Natural killer cell treated with Interleukin-12 subunit alpha and Interleukin-12 subunit beta and Interleukin-15 and Interleukin-18, amount 100 ng/mL, for 72 hours (primary cell): ENCODE data around the gene ZNF296. TPM values are rescaled to one million over a fixed set of nuclear protein-coding genes. Genes with fewer than 3 reads are reported as not detected.

ENCODE experiments used
- ATAC-seq, 2 donors: fragments of 150-1000 bp; cut with Tn5 transposase in 1 of 2; sonication (Bioruptor Pico), chemical (Tn5 transposase) in 1 of 2; 2 replicates each; pipeline ENCODE4 v1.10.0; 2021
- DNase-seq: peaks from one replicate; pipeline ENCODE4 v3.0.0; 2022; ENCODE audit warnings: low spot score
- H3K27ac Mint-ChIP-seq, 2 donors: 1 replicate in 1 of 2; 2 replicates in 1 of 2; pipeline ENCODE4 v1.8.0; 2022; ENCODE audit warnings: mixed read lengths in 2 of 2, mild to moderate bottlenecking in 1 of 2, moderate library complexity in 1 of 2
- H3K27me3 Mint-ChIP-seq, 2 donors: 1 replicate in 1 of 2; 2 replicates in 1 of 2; pipeline ENCODE4 v1.8.0; 2022; ENCODE audit warnings: mixed read lengths in 2 of 2
- H3K36me3 Mint-ChIP-seq: one replicate; pipeline ENCODE4 v1.8.0; 2022; ENCODE audit warnings: mixed read lengths
- H3K4me1 Mint-ChIP-seq, 2 donors: 1 replicate in 1 of 2; 2 replicates in 1 of 2; pipeline ENCODE4 v1.8.0; 2022; ENCODE audit warnings: low read depth in 2 of 2, mixed read lengths in 2 of 2, mild to moderate bottlenecking in 1 of 2
- H3K4me3 Mint-ChIP-seq: one replicate; pipeline ENCODE4 v1.8.0; 2022; ENCODE audit warnings: mixed read lengths
- H3K9me3 Mint-ChIP-seq: 2 replicates; pipeline ENCODE4 v1.8.0; 2022; ENCODE audit warnings: mixed read lengths
- total RNA-seq, 2 donors: library from RNA; stranded (reverse); gene quantifications; one replicate each; pipeline ENCODE4 v1.2.3, GENCODE V29; 2022

ZNF296 gene
- total RNA-seq, 2 donors from 2014 or later, result 5.0 to 5.5 TPM

DNA sequence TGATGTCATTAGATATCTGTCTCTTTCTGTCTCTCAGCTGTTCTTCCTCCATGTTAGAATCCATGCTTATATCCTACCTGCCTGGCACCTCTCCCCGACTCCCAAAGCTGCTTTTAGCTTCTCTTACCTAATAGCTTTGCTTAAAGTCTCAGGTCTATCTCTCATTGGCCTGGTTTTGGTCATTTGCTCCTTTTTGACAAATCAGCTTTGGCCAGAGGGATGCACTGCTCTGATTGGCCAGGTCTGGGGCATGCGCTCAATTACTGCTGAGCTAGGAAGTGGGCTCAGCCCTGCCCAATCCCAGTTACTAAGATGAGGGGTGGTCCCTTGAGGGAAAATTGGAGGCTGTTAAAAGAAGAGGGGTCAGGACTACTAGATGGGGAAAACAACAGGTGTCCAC, 48.9 kb downstream of the ZNF296 start:
- DNase-seq (no peak), ATAC-seq (no peak)
- Mint-ChIP-seq H3K4me3 (no peak overlapping the region), H3K27ac (no peak overlapping the region), H3K4me1 (no peaks in the 10 kb centered on the region), H3K9me3 (no peaks in the 10 kb centered on the region), H3K27me3 (no peaks in the 10 kb centered on the region), H3K36me3 (peaks cover 7% of the 10 kb centered on the region)

GRCh38 chr19:45025264-45025663, 51.0 kb downstream of the ZNF296 start:
- Mint-ChIP-seq H3K4me3 (no peak overlapping the region), H3K4me1 (no peaks in the 10 kb centered on the region), H3K36me3 (no peaks in the 10 kb centered on the region), H3K27me3 (no peaks in the 10 kb centered on the region), H3K27ac (no peak overlapping the region), H3K9me3 (no peaks in the 10 kb centered on the region)
- no peak for DNase-seq
- ATAC-seq, result no peak

GRCh38 chr19:45023048-45023447, 53.2 kb downstream of the ZNF296 start:
- Mint-ChIP-seq H3K36me3 (peaks cover 5% of the 10 kb centered on the region), H3K27me3 (no peaks in the 10 kb centered on the region), H3K4me3 (no peak overlapping the region), H3K27ac (no peak overlapping the region), H3K9me3 (no peaks in the 10 kb centered on the region), H3K4me1 (no peaks in the 10 kb centered on the region)
- ATAC-seq (no peak), DNase-seq (no peak)

DNA sequence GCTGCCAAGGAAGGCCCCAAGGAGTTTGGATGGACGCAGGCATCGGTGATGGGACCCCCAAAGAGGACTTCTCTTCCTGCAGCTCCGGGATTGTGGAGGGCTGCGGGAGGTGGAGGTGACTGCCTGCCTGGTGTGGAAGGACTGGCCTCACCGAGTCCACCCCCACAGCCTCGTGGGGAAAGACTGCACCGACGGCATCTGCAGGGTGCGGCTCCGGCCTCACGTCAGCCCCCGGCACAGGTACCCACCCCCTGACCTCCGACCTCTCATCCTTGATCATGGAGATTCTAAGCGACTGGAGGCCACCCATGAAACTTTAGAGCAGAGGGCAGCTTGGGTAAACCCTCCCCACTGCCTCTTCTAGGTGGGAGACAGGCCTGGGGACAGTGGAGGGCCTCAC, 54.3 kb downstream of the ZNF296 start:
- H3K4me3 Mint-ChIP-seq, result no peak overlapping the region
- H3K4me1 Mint-ChIP-seq, result peaks cover 0 to under 1% of the 10 kb centered on the region in 2 donors
- H3K27me3 Mint-ChIP-seq, result no peaks in the 10 kb centered on the region
- no peak overlapping the region for H3K27ac Mint-ChIP-seq
- no peak for DNase-seq
- no peaks in the 10 kb centered on the region for H3K9me3 Mint-ChIP-seq
- ATAC-seq, result no peak
- H3K36me3 Mint-ChIP-seq, result peaks cover 5% of the 10 kb centered on the region

Other genes starting within 250 kb of the ZNF296 start
- 1 to 10 TPM; 1.3 to 1.6 TPM for gene NECTIN2, start 230.2 kb downstream of the ZNF296 start, total RNA-seq
- 100 to 1,000 TPM; 119 to 240 TPM for gene TOMM40, start 185.2 kb downstream of the ZNF296 start, total RNA-seq
- gene APOE, start 170.7 kb downstream of the ZNF296 start, total RNA-seq, result 1 to 10 TPM; 1.5 to 1.6 TPM
- not detected for gene APOC1, start 161.9 kb downstream of the ZNF296 start, total RNA-seq
- gene APOC4, start 134.2 kb downstream of the ZNF296 start, total RNA-seq, result not detected
- gene APOC2, start 130.4 kb downstream of the ZNF296 start, total RNA-seq, result 1 to 10 TPM in 1 of 2 donors, not detected in 1; 4.6 TPM
- gene CLPTM1, start 121.1 kb downstream of the ZNF296 start, total RNA-seq, result 100 to 1,000 TPM in 1 of 2 donors, 10 to 100 TPM in 1; 90.9 to 116 TPM
- 10 to 100 TPM; 47.0 to 81.6 TPM for gene RELB, start 75.0 kb downstream of the ZNF296 start, total RNA-seq
- 100 to 1,000 TPM in 1 of 2 donors, 10 to 100 TPM in 1; 84.1 to 147 TPM for gene CLASRP, start 37.4 kb downstream of the ZNF296 start, total RNA-seq
- 10 to 100 TPM; 59.0 TPM for gene GEMIN7, start 2.8 kb upstream of the ZNF296 start, total RNA-seq
- gene PPP1R37, start 16.7 kb upstream of the ZNF296 start, total RNA-seq, result 10 to 100 TPM; 18.1 to 36.3 TPM
- under 1 TPM; 0.14 to 0.22 TPM for gene NKPD1, start 84.5 kb upstream of the ZNF296 start, total RNA-seq
- 10 to 100 TPM; 17.5 to 33.5 TPM for gene TRAPPC6A, start 101.8 kb upstream of the ZNF296 start, total RNA-seq
- 10 to 100 TPM; 15.4 to 20.5 TPM for gene BLOC1S3, start 102.3 kb upstream of the ZNF296 start, total RNA-seq
- not detected for gene EXOC3L2, start 168.9 kb upstream of the ZNF296 start, total RNA-seq
- 10 to 100 TPM; 31.4 to 42.5 TPM for gene MARK4, start 174.8 kb upstream of the ZNF296 start, total RNA-seq
- gene CKM, start 246.4 kb upstream of the ZNF296 start, total RNA-seq, result under 1 TPM in 1 of 2 donors, not detected in 1; 0.29 TPM